Activated naive CD8-positive, alpha-beta T cell treated with anti-CD3 and anti-CD28 coated beads, Interleukin-2, amount 10 ng/mL, durations not matched to agents 7 days and 5 days (primary cell): ENCODE measurements around the gene ADARB1. TPM values are rescaled to one million over a fixed set of nuclear protein-coding genes. Genes with fewer than 3 reads are reported as not detected.
"Not testable (repeated sequence)": the region's sequence is repeated elsewhere in the genome, so short reads cannot be mapped to it uniquely, and the experiment has no call there.

ENCODE experiments used
- ATAC-seq: fragments of 150-1000 bp; cut with Tn5 transposase; one replicate; pipeline ENCODE4 v1.10.0; 2021; ENCODE audit warnings: low read depth, moderate library complexity
- POLR2A ChIA-PET: fragments of 350-600 bp; sonication (Branson Sonifier 250); formaldehyde crosslinking; loops from one replicate; lab custom pipeline; 2021; ENCODE audit warnings: antibody characterized with exemption; lab: Charles Lee
- DNase-seq: peaks from one replicate; pipeline ENCODE4 v3.0.0; 2021
- H3K27ac Mint-ChIP-seq: one replicate; pipeline ENCODE4 v1.8.0; 2022; ENCODE audit warnings: mild to moderate bottlenecking, mixed read lengths
- H3K27me3 Mint-ChIP-seq: one replicate; pipeline ENCODE4 v1.8.0; 2022; ENCODE audit warnings: mild to moderate bottlenecking, moderate library complexity, mixed read lengths
- H3K36me3 Mint-ChIP-seq: one replicate; pipeline ENCODE4 v1.8.0; 2021; ENCODE audit warnings: mild to moderate bottlenecking, mixed read lengths
- H3K4me1 Mint-ChIP-seq: one replicate; pipeline ENCODE4 v1.8.0; 2021; ENCODE audit warnings: mixed read lengths
- H3K4me3 Mint-ChIP-seq: one replicate; pipeline ENCODE4 v1.8.0; 2022; ENCODE audit warnings: mild to moderate bottlenecking, moderate library complexity, mixed read lengths
- H3K9me3 Mint-ChIP-seq: one replicate; pipeline ENCODE4 v1.8.0; 2021; ENCODE audit warnings: mixed read lengths
- total RNA-seq, 2 experiments: library from RNA; stranded (reverse); gene quantifications; one replicate each; pipeline ENCODE4 v1.2.3, GENCODE V29; 2021

ADARB1 gene
- total RNA-seq, 2 experiments from 2014 or later: 48.3 to 48.4 TPM

DNA sequence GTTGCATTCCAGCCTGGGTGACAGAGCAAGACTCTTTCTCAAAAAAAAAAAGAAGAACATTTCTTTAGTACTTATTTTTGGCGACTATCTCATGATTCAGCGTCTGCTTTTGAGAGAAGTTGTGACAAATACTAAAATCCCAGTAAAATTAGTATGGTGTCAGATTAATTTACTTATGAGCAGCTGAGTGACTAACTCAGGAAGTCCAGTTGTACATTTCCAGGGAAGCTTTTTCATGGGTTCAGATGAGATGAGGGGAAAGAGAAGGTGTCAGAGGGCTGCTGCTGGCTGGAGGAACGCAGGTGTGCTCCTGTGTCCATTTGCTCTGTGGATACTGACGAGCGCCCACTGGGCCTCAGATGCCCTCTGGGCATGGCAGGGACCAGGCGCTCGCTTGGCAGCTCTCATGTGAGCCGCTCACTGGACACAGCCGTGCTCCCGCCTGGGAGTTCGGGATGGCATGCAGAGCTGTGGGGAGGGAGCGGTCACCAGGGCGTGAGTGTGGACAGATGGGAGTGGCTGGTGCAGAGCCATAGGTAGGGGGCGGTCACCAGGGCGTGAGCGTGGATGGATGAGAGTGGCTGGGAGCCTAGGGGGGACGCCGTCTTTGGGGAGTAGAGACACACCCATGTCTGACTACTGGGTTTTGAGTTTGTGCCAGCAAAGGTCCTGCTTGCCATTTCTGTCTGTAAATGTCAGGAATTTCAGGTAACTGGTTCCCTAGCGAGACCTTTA, 55.0 kb downstream of the ADARB1 start:
- Mint-ChIP-seq H3K36me3 (peaks cover 6% of the 10 kb centered on the region), H3K9me3 (no peaks in the 10 kb centered on the region), H3K27me3 (no peaks in the 10 kb centered on the region), H3K27ac (peak overlapping the region; percentile 46), H3K4me3 (peak overlapping the region; percentile 7), H3K4me1 (peaks cover 24% of the 10 kb centered on the region)
- POLR2A ChIA-PET: interaction anchor here (1.0 to 1.2 kb wide), 2 partner anchors 52 to 179 kb away, joined by 3 to 5 read pairs; no protein-coding TSS in a partner anchor
- DNase-seq (no peak), ATAC-seq (no peak)

DNA sequence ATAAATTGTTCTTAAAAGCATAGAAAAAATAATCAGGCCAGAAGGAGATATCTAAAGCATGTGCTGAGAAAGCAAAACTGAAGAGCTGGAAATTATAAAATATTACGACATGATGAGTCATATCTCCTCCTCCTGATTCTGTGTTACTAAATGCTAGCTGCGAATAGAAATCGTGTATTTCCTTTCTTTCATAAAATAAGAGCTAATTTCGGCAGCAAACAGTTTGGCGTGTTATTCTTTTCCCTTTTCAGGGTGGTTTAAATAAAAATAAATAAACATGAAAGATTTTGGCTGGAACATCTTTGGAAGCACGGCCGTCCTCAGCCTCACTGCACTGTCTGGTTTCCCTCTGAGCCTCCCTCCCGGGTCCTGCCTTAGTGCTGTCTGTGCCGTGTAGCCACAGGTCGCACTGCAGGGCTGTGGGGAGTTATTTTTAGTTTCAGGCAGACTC, 56.0 kb downstream of the ADARB1 start:
- no peak for ATAC-seq
- Mint-ChIP-seq H3K27me3 (no peaks in the 10 kb centered on the region), H3K4me1 (peaks cover 24% of the 10 kb centered on the region), H3K36me3 (peaks cover 4% of the 10 kb centered on the region), H3K27ac (no peak overlapping the region), H3K4me3 (no peak overlapping the region), H3K9me3 (no peaks in the 10 kb centered on the region)
- DNase-seq: no peak
- POLR2A ChIA-PET: no interaction called here

DNA sequence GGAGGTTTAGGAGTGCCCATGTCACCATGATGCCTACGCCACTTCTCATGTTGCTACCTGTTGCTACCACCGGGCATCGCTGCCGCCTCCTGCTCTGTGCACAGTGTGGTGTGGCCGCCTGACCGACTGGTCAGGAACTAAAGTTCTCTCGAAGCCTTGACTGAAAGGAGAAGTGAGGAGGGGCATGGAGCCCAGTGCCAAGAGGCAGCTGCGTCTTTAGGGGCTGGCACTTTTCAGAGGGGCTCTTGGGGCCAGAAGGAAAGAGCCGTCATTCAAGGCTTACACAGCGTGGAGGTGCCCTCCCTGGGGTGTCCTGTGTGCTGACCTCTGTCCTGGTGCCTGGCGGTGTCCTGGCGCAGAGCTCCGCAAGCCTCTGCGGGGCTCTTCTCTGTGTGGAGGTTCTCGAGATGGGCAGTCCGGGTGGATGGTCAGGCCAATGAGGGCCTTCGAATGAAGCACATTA, 57.2 kb downstream of the ADARB1 start:
- no peak for ATAC-seq

DNA sequence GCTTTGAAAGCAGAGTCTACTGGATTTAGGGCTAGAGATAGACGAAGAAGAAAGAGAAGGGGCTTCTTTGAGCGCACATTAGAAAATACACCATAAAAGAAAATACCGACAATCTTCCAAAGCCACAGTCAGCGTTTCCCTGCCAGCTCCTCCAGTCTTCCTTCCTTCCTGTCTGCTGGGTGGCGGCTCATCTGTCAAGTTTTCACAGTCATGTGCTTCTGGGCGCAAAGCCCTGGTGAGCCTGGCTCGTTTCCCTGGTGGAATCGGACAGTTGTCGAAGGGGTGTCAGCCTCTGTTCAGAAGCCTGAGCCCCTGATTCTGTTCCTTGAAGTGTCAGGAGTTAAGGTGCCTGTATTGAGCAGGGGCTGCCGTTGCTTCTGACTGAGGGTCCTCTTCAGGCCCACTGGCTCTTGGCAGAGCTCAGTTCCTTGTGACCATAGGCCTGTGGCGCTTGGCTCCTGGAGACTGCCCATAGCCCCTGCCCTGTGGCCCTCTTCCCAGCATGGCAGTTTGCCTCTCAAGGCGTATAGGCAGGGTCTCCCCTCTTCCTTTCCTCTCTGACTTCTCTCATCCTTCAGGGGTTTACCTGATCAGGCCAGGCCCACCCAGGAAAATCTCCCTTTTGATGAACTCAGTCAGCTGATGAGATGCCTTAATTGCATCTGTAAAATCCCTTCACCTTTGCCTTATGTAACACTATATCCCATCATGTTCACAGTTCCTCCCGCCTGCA, 58.6 kb downstream of the ADARB1 start:
- H3K9me3 Mint-ChIP-seq: no peaks in the 10 kb centered on the region
- peaks cover 4% of the 10 kb centered on the region for H3K36me3 Mint-ChIP-seq
- ATAC-seq (no peak), DNase-seq (no peak)
- POLR2A ChIA-PET: no interaction called here
- H3K27ac Mint-ChIP-seq: no peak overlapping the region
- H3K4me1 Mint-ChIP-seq: peaks cover 23% of the 10 kb centered on the region
- H3K27me3 Mint-ChIP-seq: no peaks in the 10 kb centered on the region
- no peak overlapping the region for H3K4me3 Mint-ChIP-seq

More for the DNA sequence above, 57.2 kb downstream of the ADARB1 start:
- POLR2A ChIA-PET: no interaction called here
- H3K4me1 Mint-ChIP-seq: peaks cover 24% of the 10 kb centered on the region
- H3K27ac Mint-ChIP-seq: no peak overlapping the region
- no peaks in the 10 kb centered on the region for H3K9me3 Mint-ChIP-seq
- no peak overlapping the region for H3K4me3 Mint-ChIP-seq
- no peak for DNase-seq
- no peaks in the 10 kb centered on the region for H3K27me3 Mint-ChIP-seq
- H3K36me3 Mint-ChIP-seq: peaks cover 4% of the 10 kb centered on the region

DNA sequence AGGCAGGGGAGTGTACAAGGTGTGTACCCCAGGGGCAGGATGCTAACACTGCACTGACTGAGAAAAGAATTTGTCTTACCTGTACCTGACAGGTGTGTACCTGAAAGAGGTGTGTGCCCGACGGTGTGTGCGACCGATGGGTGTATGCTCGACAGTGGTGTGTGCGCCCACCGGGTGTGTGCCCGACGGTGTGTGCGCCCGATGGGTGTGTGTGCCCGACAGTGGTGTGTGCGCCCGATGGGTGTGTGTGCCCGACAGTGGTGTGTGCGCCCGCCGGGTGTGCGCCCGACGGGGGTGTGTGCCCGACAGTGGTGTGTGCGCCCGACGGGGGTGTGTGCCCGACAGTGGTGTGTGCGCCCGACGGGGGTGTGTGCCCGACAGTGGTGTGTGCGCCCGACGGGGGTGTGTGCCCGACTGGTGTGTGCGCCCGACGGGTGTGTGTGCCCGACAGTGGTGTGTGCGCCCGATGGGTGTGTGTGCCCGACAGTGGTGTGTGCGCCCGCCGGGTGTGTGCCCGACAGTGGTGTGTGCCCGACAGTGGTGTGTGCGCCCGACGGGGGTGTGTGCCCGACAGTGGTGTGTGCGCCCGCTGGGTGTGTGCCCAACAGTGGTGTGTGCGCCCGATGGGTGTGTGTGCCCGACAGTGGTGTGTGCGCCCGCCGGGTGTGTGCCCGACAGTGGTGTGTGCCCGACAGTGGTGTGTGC, 59.3 kb downstream of the ADARB1 start:
- DNase-seq, H3K36me3 Mint-ChIP-seq, H3K27me3 Mint-ChIP-seq, ATAC-seq, H3K4me3 Mint-ChIP-seq, POLR2A ChIA-PET, H3K27ac Mint-ChIP-seq, H3K9me3 Mint-ChIP-seq: not testable (repeated sequence)
- H3K4me1 Mint-ChIP-seq: peaks cover 20% of the 10 kb centered on the region

DNA sequence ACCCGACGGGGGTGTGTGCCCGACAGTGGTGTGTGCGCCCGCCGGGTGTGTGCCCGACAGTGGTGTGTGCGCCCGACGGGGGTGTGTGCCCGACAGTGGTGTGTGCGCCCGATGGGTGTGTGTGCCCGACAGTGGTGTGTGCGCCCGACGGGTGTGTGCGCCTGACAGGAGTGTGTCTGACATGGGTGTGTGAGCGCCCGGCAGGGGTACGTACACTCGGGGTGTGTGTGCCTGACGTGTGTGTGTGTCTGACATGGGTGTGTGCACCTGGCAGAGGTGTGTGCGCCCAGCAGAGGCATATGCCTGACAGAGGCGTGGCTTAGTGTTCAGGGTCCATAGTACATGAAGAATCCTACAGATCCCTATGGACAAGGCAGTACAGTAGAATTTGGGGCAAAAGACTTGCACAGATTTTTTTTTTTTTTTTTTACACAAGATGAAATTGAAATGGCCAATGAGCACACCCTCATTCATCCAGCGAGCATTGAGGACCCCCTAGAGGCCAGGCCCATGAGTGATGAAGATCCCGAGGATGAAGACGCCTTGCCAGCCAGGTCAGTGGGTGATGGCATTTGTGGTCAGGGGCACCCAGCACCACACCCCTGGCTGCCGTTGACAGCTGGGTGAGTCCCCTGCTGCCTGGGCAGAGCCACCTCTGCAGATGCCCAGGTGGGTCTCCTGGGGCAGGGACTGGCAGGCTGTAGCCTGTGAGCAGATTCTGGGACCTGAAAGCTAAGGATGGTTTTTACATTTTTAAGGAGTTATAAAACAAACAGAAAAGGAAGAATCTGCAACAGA, 60.1 kb downstream of the ADARB1 start:
- Mint-ChIP-seq H3K27me3 (no peaks in the 10 kb centered on the region), H3K9me3 (no peaks in the 10 kb centered on the region), H3K4me3 (no peak overlapping the region), H3K36me3 (peaks cover 3% of the 10 kb centered on the region), H3K27ac (no peak overlapping the region), H3K4me1 (peaks cover 18% of the 10 kb centered on the region)
- POLR2A ChIA-PET: interaction anchor here (0.7 kb wide), 1 partner anchor 64 kb away, joined by 4 read pairs; no protein-coding TSS in a partner anchor
- DNase-seq (no peak), ATAC-seq (no peak)

DNA sequence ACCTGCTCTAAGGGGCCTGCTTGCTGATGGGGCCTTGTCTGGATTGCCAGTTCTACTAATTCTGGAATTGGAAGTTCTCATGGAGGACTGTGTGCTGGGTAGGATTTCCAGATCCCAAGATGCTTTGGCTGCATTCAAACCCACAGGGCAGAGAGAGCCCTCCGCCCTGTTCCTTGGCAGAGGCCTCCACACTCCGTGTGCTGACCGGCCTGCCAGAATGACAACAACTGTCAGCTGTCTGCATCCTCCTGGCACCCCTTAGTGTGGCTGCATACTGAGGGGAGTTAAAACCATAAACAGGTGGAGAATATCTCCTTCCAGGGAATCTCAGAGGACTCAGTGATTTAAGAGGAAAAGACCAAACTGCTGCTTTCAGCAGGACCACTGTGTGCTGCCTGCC, 60.7 kb downstream of the ADARB1 start:
- POLR2A ChIA-PET: interaction anchor here (0.7 kb wide), 1 partner anchor 65 kb away, joined by 4 read pairs; no protein-coding TSS in a partner anchor
- Mint-ChIP-seq H3K27me3 (no peaks in the 10 kb centered on the region), H3K36me3 (peaks cover 3% of the 10 kb centered on the region), H3K4me1 (peaks cover 13% of the 10 kb centered on the region), H3K27ac (no peak overlapping the region), H3K9me3 (no peaks in the 10 kb centered on the region), H3K4me3 (no peak overlapping the region)
- ATAC-seq (no peak), DNase-seq (no peak)

DNA sequence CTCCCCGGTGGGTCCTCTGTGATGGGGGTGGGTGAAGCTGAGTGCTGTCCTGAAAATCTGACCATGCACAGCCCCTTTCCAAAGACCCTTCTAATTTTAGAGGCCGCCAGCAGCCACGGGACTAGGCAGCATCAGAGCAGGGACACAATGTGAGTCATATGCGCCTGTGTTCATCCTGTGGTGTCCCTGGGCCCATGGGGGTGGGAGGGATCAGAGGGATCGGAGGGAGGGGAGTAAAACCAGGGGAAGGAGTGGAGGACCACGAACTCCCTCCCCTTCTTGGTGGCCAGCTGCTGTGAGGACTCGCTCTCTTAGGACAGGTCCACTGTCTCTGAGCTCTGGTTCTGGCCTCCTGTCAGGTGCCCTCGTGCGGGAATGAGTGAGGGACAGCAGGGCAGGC, 61.5 kb downstream of the ADARB1 start:
- ATAC-seq (no peak), DNase-seq (no peak)
- POLR2A ChIA-PET: no interaction called here
- H3K27me3 Mint-ChIP-seq: no peaks in the 10 kb centered on the region
- no peak overlapping the region for H3K4me3 Mint-ChIP-seq
- H3K27ac Mint-ChIP-seq: no peak overlapping the region
- peaks cover 3% of the 10 kb centered on the region for H3K36me3 Mint-ChIP-seq
- no peaks in the 10 kb centered on the region for H3K9me3 Mint-ChIP-seq
- H3K4me1 Mint-ChIP-seq: peaks cover 15% of the 10 kb centered on the region

DNA sequence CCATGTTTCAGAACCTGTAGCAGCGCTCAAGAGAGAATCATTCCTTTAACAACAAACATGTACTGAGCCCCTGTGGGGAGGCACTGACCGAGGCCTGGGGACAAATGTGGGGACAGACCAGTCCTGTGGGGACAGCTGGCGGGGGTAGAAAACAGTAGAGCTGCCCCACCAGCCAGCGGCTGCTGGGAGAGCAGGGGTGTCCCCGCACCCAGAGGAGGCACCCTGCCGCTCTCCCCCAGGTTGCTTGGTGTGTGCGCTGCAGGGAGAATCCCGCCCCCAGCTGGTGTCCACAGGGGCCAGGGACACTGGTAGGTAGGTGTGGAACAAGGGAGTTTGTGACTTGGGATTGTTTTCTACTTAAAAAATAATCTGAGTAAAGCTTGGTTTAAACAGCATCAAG, 62.1 kb downstream of the ADARB1 start:
- Mint-ChIP-seq H3K9me3 (no peaks in the 10 kb centered on the region), H3K4me1 (peaks cover 15% of the 10 kb centered on the region), H3K4me3 (no peak overlapping the region), H3K36me3 (peaks cover 3% of the 10 kb centered on the region), H3K27ac (no peak overlapping the region), H3K27me3 (no peaks in the 10 kb centered on the region)
- DNase-seq: no peak
- ATAC-seq: no peak
- POLR2A ChIA-PET: interaction anchor here (1.0 to 1.4 kb wide), 2 partner anchors 16 to 169 kb away, joined by 3 read pairs; no protein-coding TSS in a partner anchor

DNA sequence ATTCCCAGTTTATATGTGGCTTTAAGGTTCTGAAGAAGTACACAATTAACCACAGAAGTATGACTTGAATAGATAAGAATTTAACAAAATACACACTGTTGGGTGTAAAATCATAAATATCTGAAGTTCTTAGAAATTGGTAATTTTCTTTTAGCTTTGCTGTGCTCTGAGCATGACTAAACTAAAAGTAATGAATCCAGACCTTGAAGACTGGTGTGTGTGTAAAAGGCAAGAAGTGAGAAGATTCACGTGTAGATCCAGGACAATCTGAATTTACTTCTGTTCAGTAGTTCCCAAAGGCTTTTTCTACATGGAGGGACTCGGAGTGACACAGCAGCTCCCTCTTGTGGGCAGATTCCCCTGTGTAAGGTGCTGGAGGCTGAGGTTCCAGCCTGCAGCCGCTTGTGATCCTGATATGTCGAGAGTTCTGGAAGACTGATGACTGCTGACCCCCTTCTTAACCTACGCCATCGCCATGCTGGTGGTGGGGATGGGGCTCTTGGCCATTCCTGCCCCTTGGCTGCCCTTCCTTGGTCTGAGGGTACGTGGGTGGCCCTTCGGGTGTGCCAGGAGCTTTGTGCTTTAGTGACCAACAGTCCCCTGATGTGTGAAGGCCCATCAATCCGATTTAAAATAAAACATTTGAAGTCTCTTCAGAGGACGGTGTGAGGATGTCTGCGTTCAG, 62.7 kb downstream of the ADARB1 start:
- ATAC-seq (peak; percentile 28), DNase-seq (peak; percentile 63)
- Mint-ChIP-seq H3K27me3 (no peaks in the 10 kb centered on the region), H3K9me3 (no peaks in the 10 kb centered on the region), H3K36me3 (peaks cover 3% of the 10 kb centered on the region), H3K4me3 (no peak overlapping the region), H3K27ac (no peak overlapping the region), H3K4me1 (peaks cover 15% of the 10 kb centered on the region)
- POLR2A ChIA-PET: interaction anchor here (1.0 to 1.4 kb wide), 4 partner anchors 15 to 174 kb away, joined by 3 read pairs; partner anchors contain the start of gene POFUT2

DNA sequence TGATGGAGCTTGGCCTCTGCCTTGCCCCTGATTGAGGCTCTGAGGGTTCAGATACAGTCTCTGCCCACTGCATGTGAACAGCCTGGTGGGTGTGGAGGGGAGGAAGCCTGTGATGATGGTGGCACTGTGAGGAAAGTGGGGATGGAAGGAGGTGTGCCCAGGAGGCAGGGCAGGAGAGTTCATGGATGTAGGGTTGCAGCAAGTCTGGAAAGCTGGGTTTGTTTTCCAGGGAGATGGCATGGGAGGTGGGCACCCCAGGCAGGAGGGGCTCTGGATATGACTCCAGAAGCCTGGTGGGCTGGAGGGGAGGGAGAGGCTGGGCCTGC, 63.2 kb downstream of the ADARB1 start:
- DNase-seq (no peak), ATAC-seq (no peak)
- Mint-ChIP-seq H3K27me3 (no peaks in the 10 kb centered on the region), H3K36me3 (peaks cover 3% of the 10 kb centered on the region), H3K9me3 (no peaks in the 10 kb centered on the region), H3K27ac (no peak overlapping the region), H3K4me3 (no peak overlapping the region), H3K4me1 (peaks cover 13% of the 10 kb centered on the region)
- POLR2A ChIA-PET: interaction anchor here (1.0 to 1.4 kb wide), 4 partner anchors 15 to 174 kb away, joined by 3 read pairs; partner anchors contain the start of gene POFUT2
